K562 (cell line): ENCODE measurements around the gene SENP7. TPM values are rescaled to one million over a fixed set of nuclear protein-coding genes. Genes with fewer than 3 reads are reported as not detected.

Experiments used
- CEBPG ChIP-seq, 3 experiments: fragments of 200-800 bp in 1 of 3; sonication (Bioruptor generic) in 1 of 3; sonication (generic) in 1 of 3; formaldehyde crosslinking in 1 of 3; IDR thresholded peaks in 2 of 3; conservative IDR thresholded peaks in 1 of 3; 2 replicates each; pipeline versions ENCODE4 v1.6.1 to v1.8.0; 2016 to 2022; ENCODE audit warnings: missing compliant biosample characterization in 2 of 3, missing genetic modification characterization in 2 of 3, mild to moderate bottlenecking in 1 of 3, missing genetic modification reagents in 1 of 3
- ESRRA ChIP-seq: fragments of 450-650 bp; IDR thresholded peaks from 2 replicates; pipeline ENCODE4 v1.6.1; 2014; ENCODE audit warnings: low read depth, mild to moderate bottlenecking, moderate library complexity, borderline replicate concordance
- FOXK2 ChIP-seq, 2 experiments: fragments of 450-650 bp; IDR thresholded peaks in 1 of 2; conservative IDR thresholded peaks in 1 of 2; 2 replicates each; pipeline ENCODE4 v1.6.1; 2016; ENCODE audit warnings: low read depth in 2 of 2, mild to moderate bottlenecking in 1 of 2
- GABPB1 ChIP-seq: sonication (generic); formaldehyde crosslinking; IDR thresholded peaks from 2 replicates; pipeline ENCODE4 v1.8.0; 2022; ENCODE audit warnings: mild to moderate bottlenecking, missing genetic modification reagents
- PML ChIP-seq: IDR thresholded peaks from 2 replicates; pipeline ENCODE4 v1.6.1; 2012; ENCODE audit warnings: low read length, inconsistent platforms
- POLR2A ChIP-seq: fragments of 450-650 bp; conservative IDR thresholded peaks from 2 replicates; pipeline ENCODE4 v1.6.1; 2016
- TBL1XR1 ChIP-seq, 2 experiments: IDR thresholded peaks; 2 replicates each; pipeline ENCODE4 v1.6.1; 2012; ENCODE audit warnings: improper control_type of control experiment in 2 of 2, low read length in 2 of 2, mild to moderate bottlenecking in 1 of 2
- TBP ChIP-seq: optimal IDR thresholded peaks from 2 replicates; pipeline ENCODE3; 2011; ENCODE audit warnings: low read depth, low read length, improper control_type of control experiment
- TRIM28 ChIP-seq: fragments of 450-650 bp; IDR thresholded peaks from 2 replicates; pipeline ENCODE4 v1.6.1; 2017
- ZKSCAN1 ChIP-seq: fragments of 150-350 bp; IDR thresholded peaks from 2 replicates; pipeline ENCODE4 v1.6.1; 2016; ENCODE audit warnings: low read depth, low read length
- polyA plus RNA-seq, 8 experiments: library from polyadenylated mRNA; depleted of rRNA in 4 of 8; stranded (reverse) in 5 of 8; unstranded in 3 of 8; fragments of >200 nt; fragmentation: Nextera tagmentation in 2 of 8; fragmentation: Illumina TruSeq in 1 of 8; extraction: Ambion mirVana in 2 of 8; extraction: Trizol in 1 of 8; gene quantifications; 2 replicates each; pipeline versions ENCODE4 v1.2.1 to v1.2.3, GENCODE V29; 2011 to 2014; ENCODE audit warnings: inconsistent platforms in 1 of 8, missing spikeins in 1 of 8
- total RNA-seq, 7 experiments: library from RNA; depleted of rRNA in 6 of 7; stranded (reverse); fragments of >200 nt in 6 of 7; fragmentation: Illumina TruSeq in 2 of 7; extraction: Trizol in 2 of 7; gene quantifications; 2 replicates each; pipeline versions ENCODE4 v1.2.1 to v1.2.3, GENCODE V29; 2011 to 2021; ENCODE audit warnings: low replicate concordance in 1 of 7
- TF ChIP-seq, protein P1 (sequence below): fragments of 450-650 bp; IDR thresholded peaks from 2 replicates; pipeline ENCODE4 v1.6.1; 2016; ENCODE audit warnings: mild to moderate bottlenecking, moderate library complexity
- TF ChIP-seq, protein P2 (sequence below): fragments of 250-450 bp; sonication (Bioruptor Pico); IDR thresholded peaks from 2 replicates; pipeline ENCODE4 v1.4.0; 2020; ENCODE audit warnings: mild to moderate bottlenecking
- TF ChIP-seq, protein P3 (sequence below): fragments of 450-650 bp; IDR thresholded peaks from 2 replicates; pipeline ENCODE4 v1.6.1; 2014; ENCODE audit warnings: low read depth, mild to moderate bottlenecking, moderate library complexity, borderline replicate concordance

SENP7 gene
- total and polyA plus RNA-seq, 9 of the 15 experiments (the other 6 are each of a cell fraction or from before 2014, with no cell fraction given), result 4.1 to 21.9 (median 10.7) TPM

DNA sequence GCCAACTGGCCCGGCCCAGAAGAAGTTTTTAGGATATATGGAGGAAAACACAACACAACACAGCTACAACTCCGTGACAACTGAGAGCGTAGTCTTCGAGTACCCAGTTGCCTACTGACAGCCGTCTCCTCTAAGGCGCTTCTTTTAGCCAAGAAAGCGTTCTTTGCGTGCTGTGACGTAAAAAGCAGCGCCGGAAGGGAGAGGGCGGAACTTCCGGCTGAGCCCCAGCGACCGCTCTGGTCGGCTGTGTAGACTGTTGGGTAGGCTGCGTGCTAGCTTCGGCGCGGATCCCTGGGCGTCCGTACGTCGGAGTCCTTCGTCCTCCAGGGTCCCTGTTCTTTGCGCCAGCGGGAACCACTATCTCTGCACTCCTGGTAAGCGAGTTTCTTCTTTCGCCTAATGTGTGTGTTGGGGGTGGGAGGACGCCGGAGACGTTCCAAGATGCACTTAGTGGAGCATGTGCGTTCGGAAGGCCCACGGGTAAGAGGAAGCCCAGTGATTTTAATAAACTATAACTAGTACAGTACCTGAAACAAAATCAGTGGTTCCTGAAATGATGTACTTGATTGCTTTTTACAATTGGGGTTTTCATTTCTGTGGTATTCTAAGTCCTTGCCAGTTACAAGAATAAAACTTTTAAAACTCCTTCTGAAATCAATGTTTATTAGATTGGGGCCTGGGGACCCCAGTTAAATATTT is 48.8 kb upstream of the SENP7 start, which contains the start of gene TRMT10C (continued):
- TF ChIP-seq, protein P1, sequence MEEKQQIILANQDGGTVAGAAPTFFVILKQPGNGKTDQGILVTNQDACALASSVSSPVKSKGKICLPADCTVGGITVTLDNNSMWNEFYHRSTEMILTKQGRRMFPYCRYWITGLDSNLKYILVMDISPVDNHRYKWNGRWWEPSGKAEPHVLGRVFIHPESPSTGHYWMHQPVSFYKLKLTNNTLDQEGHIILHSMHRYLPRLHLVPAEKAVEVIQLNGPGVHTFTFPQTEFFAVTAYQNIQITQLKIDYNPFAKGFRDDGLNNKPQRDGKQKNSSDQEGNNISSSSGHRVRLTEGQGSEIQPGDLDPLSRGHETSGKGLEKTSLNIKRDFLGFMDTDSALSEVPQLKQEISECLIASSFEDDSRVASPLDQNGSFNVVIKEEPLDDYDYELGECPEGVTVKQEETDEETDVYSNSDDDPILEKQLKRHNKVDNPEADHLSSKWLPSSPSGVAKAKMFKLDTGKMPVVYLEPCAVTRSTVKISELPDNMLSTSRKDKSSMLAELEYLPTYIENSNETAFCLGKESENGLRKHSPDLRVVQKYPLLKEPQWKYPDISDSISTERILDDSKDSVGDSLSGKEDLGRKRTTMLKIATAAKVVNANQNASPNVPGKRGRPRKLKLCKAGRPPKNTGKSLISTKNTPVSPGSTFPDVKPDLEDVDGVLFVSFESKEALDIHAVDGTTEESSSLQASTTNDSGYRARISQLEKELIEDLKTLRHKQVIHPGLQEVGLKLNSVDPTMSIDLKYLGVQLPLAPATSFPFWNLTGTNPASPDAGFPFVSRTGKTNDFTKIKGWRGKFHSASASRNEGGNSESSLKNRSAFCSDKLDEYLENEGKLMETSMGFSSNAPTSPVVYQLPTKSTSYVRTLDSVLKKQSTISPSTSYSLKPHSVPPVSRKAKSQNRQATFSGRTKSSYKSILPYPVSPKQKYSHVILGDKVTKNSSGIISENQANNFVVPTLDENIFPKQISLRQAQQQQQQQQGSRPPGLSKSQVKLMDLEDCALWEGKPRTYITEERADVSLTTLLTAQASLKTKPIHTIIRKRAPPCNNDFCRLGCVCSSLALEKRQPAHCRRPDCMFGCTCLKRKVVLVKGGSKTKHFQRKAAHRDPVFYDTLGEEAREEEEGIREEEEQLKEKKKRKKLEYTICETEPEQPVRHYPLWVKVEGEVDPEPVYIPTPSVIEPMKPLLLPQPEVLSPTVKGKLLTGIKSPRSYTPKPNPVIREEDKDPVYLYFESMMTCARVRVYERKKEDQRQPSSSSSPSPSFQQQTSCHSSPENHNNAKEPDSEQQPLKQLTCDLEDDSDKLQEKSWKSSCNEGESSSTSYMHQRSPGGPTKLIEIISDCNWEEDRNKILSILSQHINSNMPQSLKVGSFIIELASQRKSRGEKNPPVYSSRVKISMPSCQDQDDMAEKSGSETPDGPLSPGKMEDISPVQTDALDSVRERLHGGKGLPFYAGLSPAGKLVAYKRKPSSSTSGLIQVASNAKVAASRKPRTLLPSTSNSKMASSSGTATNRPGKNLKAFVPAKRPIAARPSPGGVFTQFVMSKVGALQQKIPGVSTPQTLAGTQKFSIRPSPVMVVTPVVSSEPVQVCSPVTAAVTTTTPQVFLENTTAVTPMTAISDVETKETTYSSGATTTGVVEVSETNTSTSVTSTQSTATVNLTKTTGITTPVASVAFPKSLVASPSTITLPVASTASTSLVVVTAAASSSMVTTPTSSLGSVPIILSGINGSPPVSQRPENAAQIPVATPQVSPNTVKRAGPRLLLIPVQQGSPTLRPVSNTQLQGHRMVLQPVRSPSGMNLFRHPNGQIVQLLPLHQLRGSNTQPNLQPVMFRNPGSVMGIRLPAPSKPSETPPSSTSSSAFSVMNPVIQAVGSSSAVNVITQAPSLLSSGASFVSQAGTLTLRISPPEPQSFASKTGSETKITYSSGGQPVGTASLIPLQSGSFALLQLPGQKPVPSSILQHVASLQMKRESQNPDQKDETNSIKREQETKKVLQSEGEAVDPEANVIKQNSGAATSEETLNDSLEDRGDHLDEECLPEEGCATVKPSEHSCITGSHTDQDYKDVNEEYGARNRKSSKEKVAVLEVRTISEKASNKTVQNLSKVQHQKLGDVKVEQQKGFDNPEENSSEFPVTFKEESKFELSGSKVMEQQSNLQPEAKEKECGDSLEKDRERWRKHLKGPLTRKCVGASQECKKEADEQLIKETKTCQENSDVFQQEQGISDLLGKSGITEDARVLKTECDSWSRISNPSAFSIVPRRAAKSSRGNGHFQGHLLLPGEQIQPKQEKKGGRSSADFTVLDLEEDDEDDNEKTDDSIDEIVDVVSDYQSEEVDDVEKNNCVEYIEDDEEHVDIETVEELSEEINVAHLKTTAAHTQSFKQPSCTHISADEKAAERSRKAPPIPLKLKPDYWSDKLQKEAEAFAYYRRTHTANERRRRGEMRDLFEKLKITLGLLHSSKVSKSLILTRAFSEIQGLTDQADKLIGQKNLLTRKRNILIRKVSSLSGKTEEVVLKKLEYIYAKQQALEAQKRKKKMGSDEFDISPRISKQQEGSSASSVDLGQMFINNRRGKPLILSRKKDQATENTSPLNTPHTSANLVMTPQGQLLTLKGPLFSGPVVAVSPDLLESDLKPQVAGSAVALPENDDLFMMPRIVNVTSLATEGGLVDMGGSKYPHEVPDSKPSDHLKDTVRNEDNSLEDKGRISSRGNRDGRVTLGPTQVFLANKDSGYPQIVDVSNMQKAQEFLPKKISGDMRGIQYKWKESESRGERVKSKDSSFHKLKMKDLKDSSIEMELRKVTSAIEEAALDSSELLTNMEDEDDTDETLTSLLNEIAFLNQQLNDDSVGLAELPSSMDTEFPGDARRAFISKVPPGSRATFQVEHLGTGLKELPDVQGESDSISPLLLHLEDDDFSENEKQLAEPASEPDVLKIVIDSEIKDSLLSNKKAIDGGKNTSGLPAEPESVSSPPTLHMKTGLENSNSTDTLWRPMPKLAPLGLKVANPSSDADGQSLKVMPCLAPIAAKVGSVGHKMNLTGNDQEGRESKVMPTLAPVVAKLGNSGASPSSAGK, result peak; percentile 82
- TF ChIP-seq FOXK2 (conservative IDR thresholded peaks at IDR 0.05 in 1 of 2, IDR thresholded peaks at IDR 0.05 in 1 of 2; ENCODE audit: low read depth in 2 of 2) (peak; percentile 66; a peak in 3 of 4 replicates), TBL1XR1 (IDR thresholded peaks at IDR 0.05; ENCODE audit: low read length in 2 of 2) (peak in 1 of 2 experiments; percentile 80; a peak in 1 of 4 replicates), ZKSCAN1 (no peak), ESRRA (peak; percentile 51; the same call in 1 of the 2 replicates), CEBPG (CRISPR knock-in tag; IDR thresholded peaks at IDR 0.05) (no peak), CEBPG (tag; conservative IDR thresholded peaks at IDR 0.05 in 1 of 2, IDR thresholded peaks at IDR 0.05 in 1 of 2) (no peak), POLR2A (peak; percentile 91), GABPB1 (CRISPR knock-in tag) (peak; percentile 95), TBP (peak; percentile 94), PML (peak; percentile 62; the same call in 1 of the 2 replicates), TRIM28 (0 out of 2 replicates have a peak, but pooled peaks have one; percentile 39)
- TF ChIP-seq, protein P2, sequence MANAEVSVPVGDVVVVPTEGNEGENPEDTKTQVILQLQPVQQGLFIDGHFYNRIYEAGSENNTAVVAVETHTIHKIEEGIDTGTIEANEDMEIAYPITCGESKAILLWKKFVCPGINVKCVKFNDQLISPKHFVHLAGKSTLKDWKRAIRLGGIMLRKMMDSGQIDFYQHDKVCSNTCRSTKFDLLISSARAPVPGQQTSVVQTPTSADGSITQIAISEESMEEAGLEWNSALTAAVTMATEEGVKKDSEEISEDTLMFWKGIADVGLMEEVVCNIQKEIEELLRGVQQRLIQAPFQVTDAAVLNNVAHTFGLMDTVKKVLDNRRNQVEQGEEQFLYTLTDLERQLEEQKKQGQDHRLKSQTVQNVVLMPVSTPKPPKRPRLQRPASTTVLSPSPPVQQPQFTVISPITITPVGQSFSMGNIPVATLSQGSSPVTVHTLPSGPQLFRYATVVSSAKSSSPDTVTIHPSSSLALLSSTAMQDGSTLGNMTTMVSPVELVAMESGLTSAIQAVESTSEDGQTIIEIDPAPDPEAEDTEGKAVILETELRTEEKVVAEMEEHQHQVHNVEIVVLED, result peak; percentile 84
- TF ChIP-seq, protein P3, sequence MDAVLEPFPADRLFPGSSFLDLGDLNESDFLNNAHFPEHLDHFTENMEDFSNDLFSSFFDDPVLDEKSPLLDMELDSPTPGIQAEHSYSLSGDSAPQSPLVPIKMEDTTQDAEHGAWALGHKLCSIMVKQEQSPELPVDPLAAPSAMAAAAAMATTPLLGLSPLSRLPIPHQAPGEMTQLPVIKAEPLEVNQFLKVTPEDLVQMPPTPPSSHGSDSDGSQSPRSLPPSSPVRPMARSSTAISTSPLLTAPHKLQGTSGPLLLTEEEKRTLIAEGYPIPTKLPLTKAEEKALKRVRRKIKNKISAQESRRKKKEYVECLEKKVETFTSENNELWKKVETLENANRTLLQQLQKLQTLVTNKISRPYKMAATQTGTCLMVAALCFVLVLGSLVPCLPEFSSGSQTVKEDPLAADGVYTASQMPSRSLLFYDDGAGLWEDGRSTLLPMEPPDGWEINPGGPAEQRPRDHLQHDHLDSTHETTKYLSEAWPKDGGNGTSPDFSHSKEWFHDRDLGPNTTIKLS, result 0 out of 2 replicates have a peak, but pooled peaks have one; percentile 18
